Vagina (tissue), 2 donors: Measurements from ENCODE around the gene NFATC3.

ENCODE experiments used
- CTCF ChIP-seq, 3 experiments: fragments of 450-650 bp in 2 of 3; fragments of 200-600 bp in 1 of 3; sonication (generic) in 1 of 3; IDR thresholded peaks; one replicate each; pipeline ENCODE4 v1.5.1; 2017 to 2019; ENCODE audit warnings: antibody characterized with exemption in 3 of 3, mild to moderate bottlenecking in 2 of 3, moderate library complexity in 2 of 3
- POLR2A ChIP-seq, 2 donors: fragments of 450-650 bp; IDR thresholded peaks; one replicate each; pipeline ENCODE4 v1.6.1; 2017; ENCODE audit warnings: antibody characterized with exemption in 2 of 2, mild to moderate bottlenecking in 2 of 2, moderate library complexity in 2 of 2

DNA sequence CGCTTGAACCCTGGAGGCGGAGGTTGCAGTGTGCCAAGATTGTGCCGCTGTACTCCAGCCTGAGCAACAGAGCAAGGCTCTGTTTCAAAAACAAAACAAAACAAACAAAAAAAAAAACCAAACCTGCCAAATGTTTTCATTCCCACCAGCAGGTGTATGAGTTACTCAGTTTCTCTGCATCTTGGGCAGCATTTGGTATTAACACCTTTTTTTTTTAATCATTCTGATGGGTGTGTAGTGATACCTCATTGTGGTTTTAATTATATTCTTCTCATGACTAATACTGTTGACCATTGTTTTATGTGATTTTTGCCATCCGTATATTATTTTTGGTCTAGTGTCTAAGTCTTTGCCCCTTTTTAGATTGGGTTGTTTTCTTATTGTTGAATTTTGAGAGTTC, 15.3 kb downstream of the NFATC3 start:
- TF ChIP-seq CTCF (IDR thresholded peaks at IDR 0.05) (no peak), POLR2A (IDR thresholded peaks at IDR 0.05) (no peak)
